HG03196 (cell line): ENCODE data around the gene SMYD4.
A peak's percentile ranks its signal among the peaks of the same experiment; 100 is the strongest.
"Not testable (repeated sequence)": the region's sequence is repeated elsewhere in the genome, so short reads cannot be mapped to it uniquely, and the experiment has no call there.

Experiments used
- ATAC-seq: cut with Tn5 transposase; IDR thresholded peaks from one replicate; pipeline ENCODE4 v1.9.1; 2021; ENCODE audit not compliant: unreplicated experiment

Gene SMYD4, protein sequence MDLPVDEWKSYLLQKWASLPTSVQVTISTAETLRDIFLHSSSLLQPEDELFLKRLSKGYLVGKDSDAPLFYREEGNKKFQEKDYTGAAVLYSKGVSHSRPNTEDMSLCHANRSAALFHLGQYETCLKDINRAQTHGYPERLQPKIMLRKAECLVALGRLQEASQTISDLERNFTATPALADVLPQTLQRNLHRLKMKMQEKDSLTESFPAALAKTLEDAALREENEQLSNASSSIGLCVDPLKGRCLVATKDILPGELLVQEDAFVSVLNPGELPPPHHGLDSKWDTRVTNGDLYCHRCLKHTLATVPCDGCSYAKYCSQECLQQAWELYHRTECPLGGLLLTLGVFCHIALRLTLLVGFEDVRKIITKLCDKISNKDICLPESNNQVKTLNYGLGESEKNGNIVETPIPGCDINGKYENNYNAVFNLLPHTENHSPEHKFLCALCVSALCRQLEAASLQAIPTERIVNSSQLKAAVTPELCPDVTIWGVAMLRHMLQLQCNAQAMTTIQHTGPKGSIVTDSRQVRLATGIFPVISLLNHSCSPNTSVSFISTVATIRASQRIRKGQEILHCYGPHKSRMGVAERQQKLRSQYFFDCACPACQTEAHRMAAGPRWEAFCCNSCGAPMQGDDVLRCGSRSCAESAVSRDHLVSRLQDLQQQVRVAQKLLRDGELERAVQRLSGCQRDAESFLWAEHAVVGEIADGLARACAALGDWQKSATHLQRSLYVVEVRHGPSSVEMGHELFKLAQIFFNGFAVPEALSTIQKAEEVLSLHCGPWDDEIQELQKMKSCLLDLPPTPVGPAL

DNA sequence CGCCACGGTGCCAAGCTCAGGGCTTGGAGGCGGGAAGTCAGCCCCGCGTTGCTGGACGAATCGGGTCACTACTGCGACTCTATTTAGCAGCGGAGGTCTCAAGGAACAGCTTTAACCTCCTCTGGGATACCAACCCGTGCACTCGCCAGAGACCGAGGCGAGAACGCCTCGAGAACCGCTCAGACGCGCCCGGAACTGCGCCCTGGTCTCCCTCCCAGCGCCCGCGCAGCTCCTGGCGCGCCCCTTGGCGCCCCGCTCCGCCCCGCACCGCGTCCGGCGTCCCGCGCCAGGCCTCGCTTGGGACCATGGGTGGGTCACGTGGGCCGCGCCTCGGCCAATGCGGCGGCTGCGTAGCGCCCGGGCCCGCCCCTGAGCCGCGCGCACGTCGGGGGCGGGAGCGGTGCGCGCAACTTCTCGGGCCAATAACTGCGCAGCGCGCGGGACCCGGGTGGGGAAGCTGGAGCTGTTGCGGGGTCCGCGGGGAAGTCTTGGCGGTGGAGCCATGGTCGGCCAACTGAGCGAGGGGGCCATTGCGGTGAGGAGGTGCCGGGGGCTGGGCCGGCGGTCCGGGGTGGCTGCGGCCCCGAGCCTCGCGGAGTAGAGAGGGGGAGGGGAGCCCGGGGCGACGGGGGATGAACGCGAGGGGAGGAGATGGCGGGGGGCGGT lies at the start of gene SMYD4, which contains the start of gene RPA1:
Gene SMYD4 (minus strand): TSS at position 311 of the 666 bp plus-strand sequence. CDS start 1,908 bp downstream, outside the sequence.
Gene RPA1 (plus strand): TSS at position 414 of the 666 bp plus-strand sequence. CDS start 89 bp downstream, at position 503.
- ATAC-seq: peak; percentile 79

DNA sequence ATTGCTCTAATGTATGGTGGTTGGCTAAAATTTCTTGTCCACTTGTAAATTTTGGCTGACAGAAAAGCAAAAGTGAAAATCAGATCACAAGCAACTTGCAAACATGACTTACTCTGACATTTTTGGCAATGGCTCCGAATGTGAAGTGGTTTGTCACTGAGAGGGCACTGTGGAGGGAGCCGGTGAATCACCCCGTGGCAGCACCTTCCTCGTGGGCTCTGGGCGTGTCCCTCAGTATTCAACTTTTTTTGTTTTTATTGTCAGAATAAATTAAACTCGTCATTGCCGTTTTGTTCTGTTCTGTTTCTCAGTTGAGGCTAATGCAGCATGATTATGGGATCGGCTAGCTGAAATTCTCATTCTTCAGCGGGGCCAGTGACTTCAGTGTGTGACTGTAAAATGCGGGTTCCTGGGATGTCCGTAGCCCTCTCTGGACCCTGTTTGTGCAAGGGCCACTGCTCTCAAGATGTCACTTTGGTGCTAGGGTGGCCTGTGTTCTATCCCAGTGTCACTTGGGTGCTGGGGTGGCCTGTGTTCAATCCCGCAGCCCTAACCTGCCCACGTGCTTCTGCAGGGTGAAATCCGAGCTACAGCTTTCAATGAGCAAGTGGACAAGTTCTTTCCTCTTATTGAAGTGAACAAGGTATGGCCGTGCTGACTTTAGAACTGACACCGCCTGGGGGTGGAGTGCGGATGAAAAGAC lies 48.9 kb upstream of the SMYD4 start:
- no peak for ATAC-seq

DNA sequence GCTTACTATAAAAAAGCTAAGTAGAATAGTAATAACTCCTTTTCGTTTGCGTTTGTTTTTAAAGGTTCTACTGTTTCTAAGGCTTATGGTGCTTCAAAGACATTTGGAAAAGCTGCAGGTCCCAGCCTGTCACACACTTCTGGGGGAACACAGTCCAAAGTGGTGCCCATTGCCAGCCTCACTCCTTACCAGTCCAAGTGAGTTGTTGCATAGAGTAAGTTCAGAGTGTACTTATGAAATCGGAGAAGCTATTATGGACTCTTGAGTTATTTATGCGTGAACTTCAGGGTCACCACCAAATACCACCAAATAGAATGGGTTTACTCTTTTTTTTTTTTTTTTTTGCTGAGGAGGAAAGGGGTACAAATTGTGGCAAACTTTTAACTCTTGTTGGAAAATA lies 45.9 kb upstream of the SMYD4 start:
- ATAC-seq: no peak

DNA sequence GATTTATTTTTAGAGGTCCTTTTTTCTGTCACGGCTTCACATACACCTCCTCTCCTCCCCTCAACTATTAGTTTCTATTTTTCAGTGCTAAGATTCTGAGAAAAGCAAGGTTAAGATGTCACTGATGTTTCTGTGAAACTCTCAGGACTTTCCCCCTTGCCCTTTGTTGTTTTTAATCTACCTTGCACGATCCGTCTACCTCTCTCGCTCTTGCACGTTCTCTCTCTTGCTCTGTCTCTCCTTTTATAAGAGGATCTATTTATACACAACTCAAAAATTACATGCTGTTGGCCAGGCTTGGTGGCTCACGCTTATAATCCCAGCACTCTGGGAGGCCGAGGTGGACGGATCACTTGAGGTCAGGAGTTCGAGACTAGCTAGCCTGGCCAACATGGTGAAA lies 43.7 kb upstream of the SMYD4 start:
- ATAC-seq: no peak

DNA sequence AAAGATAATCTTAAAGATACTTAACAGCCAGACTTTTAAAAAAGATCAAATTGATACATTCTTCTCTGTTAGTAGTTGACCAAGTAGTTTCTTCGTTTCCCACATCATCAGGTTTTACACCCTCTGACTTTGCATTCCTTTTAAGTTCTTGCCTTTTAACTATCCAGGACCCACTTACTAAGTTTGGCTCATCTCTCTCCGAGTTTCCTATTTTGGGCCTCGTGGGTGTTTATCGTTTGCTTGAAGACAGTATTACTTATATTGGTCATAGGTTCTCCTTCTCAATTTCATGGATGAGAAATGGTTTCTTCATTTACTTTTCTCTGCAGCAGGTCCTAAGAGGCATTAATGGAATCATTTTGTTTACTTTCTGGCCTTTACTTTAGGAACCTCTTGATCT lies 43.3 kb upstream of the SMYD4 start:
- no peak for ATAC-seq

DNA sequence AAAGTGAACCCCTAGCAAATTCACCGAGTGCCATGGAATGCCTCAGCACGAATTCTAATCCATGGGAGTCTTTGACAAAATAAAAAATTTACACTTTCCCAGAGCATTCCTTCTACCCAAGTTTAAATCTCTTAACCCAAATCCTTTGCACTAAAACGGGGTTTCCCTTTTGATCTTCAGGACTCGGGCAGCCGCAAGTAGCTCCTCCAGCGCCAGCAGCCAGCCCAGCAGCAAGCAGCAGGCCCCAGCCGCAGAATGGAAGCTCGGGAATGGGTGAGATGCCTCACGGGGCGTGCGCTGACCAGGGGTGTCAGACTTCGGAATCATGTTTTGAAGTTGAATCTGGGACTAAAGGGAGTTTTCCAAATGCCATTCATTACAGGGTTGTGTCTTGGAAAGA lies 42.6 kb upstream of the SMYD4 start:
- no peak for ATAC-seq

DNA sequence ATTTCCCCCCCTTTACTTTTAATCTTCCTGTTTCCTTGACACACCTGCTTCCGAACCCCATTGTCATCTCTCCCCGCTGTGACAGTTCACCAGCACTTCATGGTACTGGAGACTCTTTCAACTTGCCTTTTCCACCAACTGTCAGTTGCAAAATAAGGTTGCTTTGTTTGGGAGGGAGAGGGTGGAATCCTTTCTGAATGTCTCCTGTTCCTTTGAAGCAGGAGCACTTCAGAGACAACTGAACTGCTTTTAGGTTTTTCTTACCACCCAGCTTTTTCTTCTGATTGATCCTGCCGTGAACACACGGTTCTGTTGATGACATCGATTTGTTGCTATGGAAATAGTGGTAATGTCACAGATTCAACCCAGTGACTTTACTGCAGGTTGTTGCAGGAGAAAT lies 42.1 kb upstream of the SMYD4 start:
- ATAC-seq: no peak

DNA sequence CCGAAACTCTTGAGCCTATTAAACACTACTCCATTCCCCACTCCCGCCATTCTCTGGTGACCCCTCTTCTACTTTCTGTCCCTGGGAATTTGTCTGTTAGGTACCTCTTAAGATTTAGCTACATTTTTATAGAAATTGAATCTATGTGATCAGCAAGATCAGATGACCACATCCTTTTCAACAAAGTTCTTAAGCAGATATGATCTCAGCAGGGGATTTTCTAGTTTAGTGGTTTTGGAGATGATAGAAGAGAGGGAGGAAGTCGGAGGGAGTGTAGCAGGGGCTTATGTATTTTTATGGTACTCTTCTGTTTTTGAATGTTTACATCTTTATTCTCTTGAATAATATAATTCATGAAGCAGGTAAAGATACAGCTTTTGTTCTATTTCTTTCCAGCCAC lies 40.9 kb upstream of the SMYD4 start:
- no peak for ATAC-seq

DNA sequence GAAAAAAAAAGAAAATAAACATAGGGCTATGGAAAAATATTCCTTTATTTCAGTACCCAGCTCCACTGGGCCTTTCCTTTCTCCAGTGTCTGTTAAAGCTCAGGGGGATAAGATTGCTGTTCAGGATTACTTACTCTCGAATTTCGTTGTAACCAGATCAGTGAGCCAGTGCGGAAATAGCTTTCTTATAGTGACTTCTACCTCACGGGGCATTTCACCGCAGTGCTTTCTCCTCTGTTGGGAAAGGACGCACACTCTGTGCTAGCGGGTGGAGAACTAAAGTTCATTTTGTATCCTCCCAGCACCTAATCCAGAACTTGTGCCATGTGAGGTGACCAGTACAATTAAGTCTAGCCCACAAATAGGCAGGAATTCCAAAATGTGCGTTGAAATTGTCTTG lies 38.4 kb upstream of the SMYD4 start:
- ATAC-seq: no peak

DNA sequence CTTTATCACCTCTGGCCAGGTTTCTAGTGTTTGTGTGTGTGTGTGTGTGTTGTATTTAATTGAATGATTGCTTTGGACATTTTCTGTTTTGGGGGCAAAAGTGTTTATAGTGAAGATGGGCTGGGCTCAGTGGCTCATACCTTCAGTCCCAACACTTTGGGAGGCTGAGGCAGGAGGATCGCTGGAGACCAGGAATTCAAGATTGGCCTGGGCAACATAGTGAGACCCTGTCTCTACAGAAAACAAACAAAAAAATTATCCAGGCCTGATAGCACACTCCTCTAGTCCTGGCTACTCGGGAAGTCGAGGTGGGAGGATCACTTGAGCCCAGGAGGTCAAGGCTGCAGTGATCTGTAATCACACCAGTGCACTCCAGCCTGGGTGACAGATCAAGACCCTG lies 37.6 kb upstream of the SMYD4 start:
- ATAC-seq: no peak

DNA sequence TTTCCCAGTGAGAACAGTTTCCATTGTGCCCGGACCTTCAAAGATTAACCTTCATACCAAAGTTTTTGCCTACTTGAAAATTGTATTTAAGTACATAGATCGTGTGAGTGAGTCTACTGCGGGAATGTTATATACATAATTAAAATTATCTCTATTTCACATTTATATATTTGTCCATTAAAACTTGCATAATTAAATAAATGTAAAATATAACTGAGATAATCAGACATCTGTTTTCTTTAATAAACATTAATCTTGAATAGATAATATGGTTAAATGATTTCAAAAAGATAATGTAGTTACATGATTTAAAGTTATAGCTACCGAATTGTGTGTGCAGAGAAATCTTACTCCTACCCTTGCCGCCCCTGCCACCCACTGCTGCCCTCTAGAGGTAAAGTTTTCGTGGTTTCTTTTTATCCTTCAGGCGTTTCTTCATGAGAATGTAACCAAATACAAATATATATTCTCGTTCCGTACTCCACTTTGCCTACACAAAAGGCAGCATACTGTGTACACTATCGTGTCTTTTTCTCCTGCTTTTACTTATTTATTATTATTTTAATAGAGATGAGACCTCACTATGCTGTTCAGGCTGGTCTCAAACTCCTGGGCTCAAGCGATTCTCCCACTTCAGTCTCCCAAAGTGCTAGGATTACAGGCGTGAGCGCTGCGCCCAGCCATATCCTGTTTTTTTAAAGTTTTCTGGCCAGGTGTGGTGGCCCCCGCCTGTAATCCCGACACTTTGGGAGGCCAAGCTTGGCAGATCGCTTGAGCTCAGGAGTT lies 35.7 kb upstream of the SMYD4 start:
- no peak for ATAC-seq

DNA sequence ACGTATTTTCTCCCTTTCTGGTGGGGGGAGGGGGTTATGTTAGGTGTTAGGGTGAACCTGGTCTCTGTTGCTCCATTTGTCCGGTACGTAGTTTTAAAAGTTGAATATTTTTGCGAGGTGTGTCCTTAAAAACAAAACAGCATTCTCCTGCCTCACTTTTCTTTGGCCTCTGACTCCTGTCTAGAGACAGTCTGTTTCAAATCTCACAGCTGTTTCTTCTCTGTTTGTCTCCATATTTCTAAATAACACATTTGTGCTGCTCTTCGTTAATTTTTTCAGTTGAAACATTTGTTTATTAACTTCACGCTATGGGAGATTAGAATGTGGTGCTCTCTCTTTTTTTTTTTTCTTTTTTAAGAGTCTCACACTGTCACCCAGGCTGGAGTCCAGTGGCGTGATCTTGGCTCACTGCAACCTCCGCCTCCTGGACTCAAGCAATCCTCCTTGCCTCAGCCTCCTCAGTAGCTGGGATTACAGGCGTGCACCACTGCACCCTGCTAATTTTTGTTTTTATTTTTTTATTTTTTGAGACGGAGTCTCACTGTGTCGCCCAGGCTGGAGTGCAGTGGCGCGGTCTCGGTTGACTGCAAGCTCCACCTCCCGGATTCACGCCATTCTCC lies 31.8 kb upstream of the SMYD4 start:
- ATAC-seq: no peak

DNA sequence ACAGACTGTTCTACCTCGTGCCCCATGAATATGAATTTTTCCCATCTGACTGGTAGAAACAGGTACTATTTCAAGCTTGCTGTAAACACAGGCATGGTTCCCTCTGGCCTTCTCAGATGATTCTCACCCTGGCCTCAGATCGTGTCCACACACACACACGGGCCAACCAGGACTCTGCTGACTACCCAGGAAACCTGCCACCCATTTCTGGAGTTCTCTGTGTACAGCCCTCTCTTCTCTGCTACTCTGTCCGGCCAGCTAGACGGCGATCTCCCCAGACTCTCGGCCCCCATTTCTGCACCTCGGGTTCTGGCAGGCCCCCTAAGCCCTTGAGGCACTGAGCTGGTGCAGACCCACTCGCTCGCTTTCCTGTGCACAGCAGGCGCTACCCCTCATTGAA lies 31.3 kb upstream of the SMYD4 start:
- ATAC-seq: no peak

DNA sequence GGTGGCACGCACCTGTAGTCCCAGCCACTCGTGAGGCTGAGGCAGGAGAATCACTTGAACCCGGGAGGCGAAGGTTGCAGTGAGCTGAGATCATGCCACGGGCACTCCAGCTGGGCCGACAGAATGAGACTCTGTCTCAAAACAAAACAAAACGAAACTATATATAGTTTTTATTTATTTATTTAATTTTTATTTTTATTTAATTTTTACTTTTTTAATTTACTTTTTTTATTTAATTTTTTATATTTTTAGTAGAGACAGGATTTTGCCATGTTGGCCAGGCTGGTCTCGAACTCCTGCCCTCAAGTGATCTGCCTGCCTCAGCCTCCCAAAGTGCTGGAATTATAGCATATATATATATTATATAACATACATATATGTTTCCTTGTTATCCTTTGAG lies 26.8 kb upstream of the SMYD4 start:
- not testable (repeated sequence) for ATAC-seq

DNA sequence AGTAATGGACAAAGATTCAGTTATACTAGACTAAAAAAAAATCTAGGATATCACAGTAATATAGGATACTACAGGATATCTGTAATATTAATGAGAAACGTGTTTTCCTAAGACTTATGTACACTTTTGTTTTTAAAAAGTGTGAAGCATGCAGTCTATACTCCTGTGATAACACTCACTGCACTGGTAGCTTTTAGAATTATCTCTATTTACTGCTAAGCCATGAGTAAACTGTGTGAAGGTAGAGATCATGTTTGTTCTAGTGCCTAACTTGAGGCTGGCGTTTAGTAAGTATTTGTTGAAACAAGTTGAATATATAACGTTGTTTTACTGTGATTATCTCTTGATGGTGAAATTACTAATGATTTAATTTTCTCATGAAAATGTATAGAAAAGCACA lies 24.0 kb upstream of the SMYD4 start:
- no peak for ATAC-seq

DNA sequence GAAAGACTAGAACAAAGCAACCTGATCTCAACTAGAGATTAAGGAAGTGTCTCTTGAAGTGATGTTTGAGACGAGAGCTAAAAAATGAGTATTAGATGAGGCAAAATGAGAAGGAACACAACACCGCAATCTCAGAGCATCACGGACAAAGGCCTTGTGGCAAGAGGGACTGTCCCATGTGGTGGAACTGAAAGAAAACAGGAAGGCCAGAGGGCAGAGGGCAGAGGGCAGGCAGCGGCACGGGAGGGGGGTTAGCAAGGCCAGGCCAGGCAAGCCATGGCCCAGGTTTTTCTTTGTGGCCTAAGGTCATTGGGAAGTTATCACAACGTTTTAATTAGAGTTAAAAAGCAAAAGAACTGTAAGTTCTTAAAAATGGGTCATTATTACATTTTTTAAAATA lies 22.6 kb upstream of the SMYD4 start:
- no peak for ATAC-seq

DNA sequence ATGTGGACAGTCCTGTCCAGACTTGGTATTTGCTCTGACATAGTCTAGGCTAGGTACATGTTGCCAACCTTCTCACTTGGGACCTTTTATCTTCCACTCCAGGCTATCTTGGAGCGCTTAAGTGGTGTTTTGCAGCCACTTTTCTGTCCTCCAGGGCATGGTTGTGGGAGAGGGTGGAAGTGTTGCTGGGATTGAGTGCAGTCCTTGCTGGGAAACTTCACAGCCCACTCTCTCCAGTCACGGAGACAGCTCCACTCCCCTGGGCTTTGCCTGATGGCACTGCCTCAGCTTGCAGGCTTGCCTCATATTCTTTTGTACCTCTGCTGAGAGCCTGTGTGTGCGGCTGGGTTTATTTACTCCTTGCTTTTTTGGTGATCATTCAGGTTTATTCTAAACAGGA lies 17.5 kb upstream of the SMYD4 start:
- no peak for ATAC-seq

DNA sequence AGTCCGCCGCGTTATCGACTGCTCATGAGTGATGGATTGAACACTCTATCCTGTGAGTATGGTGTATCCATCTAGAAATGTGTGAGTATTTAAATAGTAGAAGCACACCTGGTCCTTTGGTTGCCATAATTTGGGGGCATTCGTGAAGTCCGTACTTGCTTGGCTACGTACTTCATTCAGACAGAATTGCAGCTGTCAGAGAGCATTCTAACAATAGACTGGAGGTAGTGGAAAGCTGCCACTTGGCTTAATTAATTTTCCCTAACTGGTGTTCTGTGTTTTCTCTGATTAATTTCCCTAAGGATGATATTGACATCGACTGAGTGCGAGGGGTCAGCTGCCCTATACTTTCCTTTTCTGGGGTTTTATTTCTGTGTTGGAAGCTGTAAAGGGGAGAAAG lies 14.2 kb upstream of the SMYD4 start:
- ATAC-seq: no peak

DNA sequence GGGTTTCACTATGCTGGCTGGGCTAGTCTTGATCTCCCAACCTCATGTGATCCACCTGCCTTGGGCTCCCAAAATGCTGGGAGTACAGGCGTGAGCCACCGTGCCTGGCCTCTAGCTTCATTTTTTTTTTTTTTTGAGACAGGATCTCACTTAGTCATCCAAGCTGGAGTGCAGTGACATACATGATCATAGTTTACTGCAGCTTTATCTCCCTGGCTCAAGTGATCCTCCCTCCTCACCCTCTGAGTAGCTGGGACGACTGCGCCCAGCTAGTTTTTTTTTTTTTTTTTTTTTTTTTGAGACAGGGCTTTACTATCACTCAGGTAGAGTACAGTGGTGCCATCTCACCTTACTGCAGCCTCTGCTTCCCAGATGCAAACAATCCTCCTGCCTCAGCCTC lies 9.8 kb upstream of the SMYD4 start:
- no peak for ATAC-seq
